HCT116 (cell line): ENCODE data around the gene KIAA1755.

ENCODE experiments used
- EZH2 ChIP-seq: fragments of 200-600 bp; sonication (generic); IDR thresholded peaks from 2 replicates; pipeline ENCODE4 v1.6.1; 2017; ENCODE audit warnings: antibody characterized with exemption, mixed run types
- POLR2A ChIP-seq: IDR thresholded peaks from 2 replicates; pipeline ENCODE4 v1.7.0; 2011; ENCODE audit warnings: borderline replicate concordance; ENCODE audit not compliant: insufficient read depth, insufficient read length; ENCODE audit errors: extremely low read depth
- TF ChIP-seq, protein P1 (sequence below), 3 experiments: fragments of 200-600 bp in 1 of 3; sonication (generic) in 1 of 3; IDR thresholded peaks in 2 of 3; conservative IDR thresholded peaks in 1 of 3; 2 replicates each; pipeline ENCODE4 v1.5.1; 2012 to 2017; ENCODE audit warnings: low read depth in 2 of 3, low read length in 2 of 3, antibody characterized with exemption in 1 of 3, borderline replicate concordance in 1 of 3, control low read depth in 1 of 3, mild to moderate bottlenecking in 1 of 3, mixed read lengths in 1 of 3, mixed run types in 1 of 3, moderate library complexity in 1 of 3; ENCODE audit not compliant: insufficient read depth in 1 of 3

GRCh38 chr20:38272961-38273360 is 12.4 kb upstream of the KIAA1755 start:
- TF ChIP-seq, protein P1, sequence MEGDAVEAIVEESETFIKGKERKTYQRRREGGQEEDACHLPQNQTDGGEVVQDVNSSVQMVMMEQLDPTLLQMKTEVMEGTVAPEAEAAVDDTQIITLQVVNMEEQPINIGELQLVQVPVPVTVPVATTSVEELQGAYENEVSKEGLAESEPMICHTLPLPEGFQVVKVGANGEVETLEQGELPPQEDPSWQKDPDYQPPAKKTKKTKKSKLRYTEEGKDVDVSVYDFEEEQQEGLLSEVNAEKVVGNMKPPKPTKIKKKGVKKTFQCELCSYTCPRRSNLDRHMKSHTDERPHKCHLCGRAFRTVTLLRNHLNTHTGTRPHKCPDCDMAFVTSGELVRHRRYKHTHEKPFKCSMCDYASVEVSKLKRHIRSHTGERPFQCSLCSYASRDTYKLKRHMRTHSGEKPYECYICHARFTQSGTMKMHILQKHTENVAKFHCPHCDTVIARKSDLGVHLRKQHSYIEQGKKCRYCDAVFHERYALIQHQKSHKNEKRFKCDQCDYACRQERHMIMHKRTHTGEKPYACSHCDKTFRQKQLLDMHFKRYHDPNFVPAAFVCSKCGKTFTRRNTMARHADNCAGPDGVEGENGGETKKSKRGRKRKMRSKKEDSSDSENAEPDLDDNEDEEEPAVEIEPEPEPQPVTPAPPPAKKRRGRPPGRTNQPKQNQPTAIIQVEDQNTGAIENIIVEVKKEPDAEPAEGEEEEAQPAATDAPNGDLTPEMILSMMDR (IDR thresholded peaks at IDR 0.05 in 2 of 3, conservative IDR thresholded peaks at IDR 0.05 in 1 of 3; ENCODE audit: borderline replicate concordance in 1 of 3, insufficient read depth in 1 of 3, low read depth in 2 of 3, low read length in 2 of 3) = no peak
- TF ChIP-seq POLR2A (no peak), EZH2 (no peak)
